Right lobe of liver (tissue), 4 donors: Measurements from ENCODE around the gene KAT6B.

Experiments used
- CTCF ChIP-seq, 4 donors: fragments of 200-600 bp in 3 of 4; fragments of 450-650 bp in 1 of 4; IDR thresholded peaks; one replicate each; pipeline versions ENCODE4 v1.5.1 to v1.8.0; 2016 to 2022; ENCODE audit warnings: antibody characterized with exemption in 4 of 4, mild to moderate bottlenecking in 2 of 4
- POLR2A ChIP-seq: fragments of 450-650 bp; IDR thresholded peaks from one replicate; pipeline ENCODE4 v1.6.1; 2017; ENCODE audit warnings: antibody characterized with exemption, mild to moderate bottlenecking
- donor health status: DM: no; HTN: no; CAD: no.
- donor health status: DM: no; HTN: no; CAD: no.
- donor health status: DM: no; HTN: yes; CAD: no.

GRCh38 chr10:74875068-74875467 is 48.7 kb downstream of the KAT6B start:
- TF ChIP-seq CTCF (IDR thresholded peaks at IDR 0.05) (no peak), POLR2A (no peak)
